Measurements from ENCODE around the gene ARSG.

ARSG gene

DNA sequence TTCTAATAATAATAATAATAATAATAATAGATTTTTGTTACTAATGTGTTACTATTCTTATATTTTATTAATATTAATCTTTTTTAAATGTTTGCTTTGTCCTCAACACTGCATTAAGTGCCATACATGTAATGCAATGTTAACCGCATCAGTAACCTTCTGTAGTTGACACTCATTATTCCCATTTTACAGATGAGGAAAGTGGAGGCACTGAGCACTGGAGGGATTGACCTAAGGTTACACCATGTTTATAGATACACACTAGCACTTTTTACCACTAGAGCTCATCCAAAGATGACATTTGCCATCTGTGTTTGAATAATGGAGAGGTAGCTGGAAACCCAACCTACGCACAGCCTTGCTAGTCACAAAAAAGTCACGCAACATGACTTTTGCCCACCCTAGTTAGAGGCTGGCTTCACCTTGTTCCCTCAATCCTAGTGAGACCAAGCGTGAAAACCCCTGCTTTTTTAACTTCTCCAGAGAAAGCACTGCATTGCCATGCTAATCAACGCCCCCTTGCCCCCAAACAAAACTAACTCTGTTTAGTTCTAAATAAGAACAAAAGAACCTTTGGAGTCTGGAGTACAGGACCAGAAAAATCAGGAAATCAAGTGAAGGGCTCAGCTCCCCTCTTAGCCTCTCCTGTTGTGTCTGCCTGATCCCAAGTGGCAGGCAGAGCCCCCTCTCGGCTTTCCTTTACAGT, 2.3 kb downstream of the ARSG start:
- Histone ChIP-seq H3K9me3 (ENCODE audit: control insufficient read depth in 1 of 2, low read length in 2 of 2) (no peaks in the 10 kb centered on the region), H3K27ac (ENCODE audit: low read depth, low read length) (no peak overlapping the region), H3K4me3 (ENCODE audit: low read depth in 1 of 2, low read length in 2 of 2) (no peak overlapping the region), H3K9ac (ENCODE audit: low read depth in 1 of 2, low read length in 2 of 2) (no peak overlapping the region), H3K4me1 (ENCODE audit: control insufficient read depth in 1 of 2, insufficient read depth in 2 of 2, low read length in 2 of 2) (peaks cover 5 to 8% of the 10 kb centered on the region in 2 donors), H3K36me3 (ENCODE audit: control insufficient read depth in 1 of 2, insufficient read depth in 2 of 2, low read length in 2 of 2) (no peaks in the 10 kb centered on the region), H3K27me3 (ENCODE audit: control insufficient read depth in 1 of 2, insufficient read depth in 2 of 2, low read length in 2 of 2) (peaks cover 8 to 34% of the 10 kb centered on the region in 2 donors)

DNA sequence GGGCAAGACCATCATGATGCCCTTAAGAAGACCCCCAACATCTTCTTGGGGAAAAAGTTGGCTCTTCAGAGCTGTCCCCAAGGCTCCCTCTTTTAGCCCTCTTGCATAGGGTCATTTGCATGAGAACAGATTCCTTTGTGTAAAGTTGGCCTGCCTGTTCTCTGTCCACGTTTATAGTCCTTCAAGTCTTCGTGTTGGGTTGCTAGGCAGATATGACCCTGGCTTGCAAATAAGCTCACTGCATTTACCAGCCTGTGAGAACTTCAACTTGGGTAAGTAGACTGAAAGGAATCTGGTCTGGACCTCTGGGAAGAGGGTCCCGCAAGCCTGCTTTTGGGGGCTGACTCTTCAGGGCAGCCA, 2.9 kb downstream of the ARSG start:
- no peak overlapping the region for H3K4me3 ChIP-seq (ENCODE audit: low read depth in 1 of 2, low read length in 2 of 2)
- no peaks in the 10 kb centered on the region for H3K9me3 ChIP-seq (ENCODE audit: control insufficient read depth in 1 of 2, low read length in 2 of 2)
- H3K36me3 ChIP-seq (ENCODE audit: control insufficient read depth in 1 of 2, insufficient read depth in 2 of 2, low read length in 2 of 2), result no peaks in the 10 kb centered on the region
- H3K4me1 ChIP-seq (ENCODE audit: control insufficient read depth in 1 of 2, insufficient read depth in 2 of 2, low read length in 2 of 2), result peaks cover 5 to 8% of the 10 kb centered on the region in 2 donors
- H3K9ac ChIP-seq (ENCODE audit: low read depth in 1 of 2, low read length in 2 of 2), result no peak overlapping the region
- H3K27ac ChIP-seq (ENCODE audit: low read depth, low read length), result no peak overlapping the region
- peaks cover 8 to 34% of the 10 kb centered on the region in 2 donors for H3K27me3 ChIP-seq (ENCODE audit: control insufficient read depth in 1 of 2, insufficient read depth in 2 of 2, low read length in 2 of 2)

DNA sequence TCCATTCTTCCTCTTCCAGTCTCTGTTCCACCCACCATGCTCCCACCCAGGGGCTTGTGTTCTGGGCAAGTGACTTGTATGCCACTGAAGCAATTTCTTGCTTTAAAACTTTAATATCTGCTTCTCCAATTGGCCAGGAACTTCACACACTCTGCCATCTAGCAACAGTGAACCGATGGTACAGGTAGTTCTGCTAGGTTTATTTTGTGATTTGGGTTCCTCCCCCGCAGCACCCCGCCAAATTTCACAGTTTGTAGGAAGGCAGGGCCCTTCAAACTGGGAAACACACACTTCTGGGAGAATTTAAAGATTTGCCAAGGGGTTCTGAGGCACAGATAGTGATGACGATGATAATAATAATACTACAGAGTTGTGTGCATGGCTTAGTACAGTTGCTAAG, 3.3 kb downstream of the ARSG start:
- peaks cover 8 to 32% of the 10 kb centered on the region in 2 donors for H3K27me3 ChIP-seq (ENCODE audit: control insufficient read depth in 1 of 2, insufficient read depth in 2 of 2, low read length in 2 of 2)
- H3K27ac ChIP-seq (ENCODE audit: low read depth, low read length), result no peak overlapping the region
- peaks cover 5 to 8% of the 10 kb centered on the region in 2 donors for H3K4me1 ChIP-seq (ENCODE audit: control insufficient read depth in 1 of 2, insufficient read depth in 2 of 2, low read length in 2 of 2)
- no peaks in the 10 kb centered on the region for H3K9me3 ChIP-seq (ENCODE audit: control insufficient read depth in 1 of 2, low read length in 2 of 2)
- no peak overlapping the region for H3K4me3 ChIP-seq (ENCODE audit: low read depth in 1 of 2, low read length in 2 of 2)
- H3K36me3 ChIP-seq (ENCODE audit: control insufficient read depth in 1 of 2, insufficient read depth in 2 of 2, low read length in 2 of 2), result no peaks in the 10 kb centered on the region
- no peak overlapping the region for H3K9ac ChIP-seq (ENCODE audit: low read depth in 1 of 2, low read length in 2 of 2)

DNA sequence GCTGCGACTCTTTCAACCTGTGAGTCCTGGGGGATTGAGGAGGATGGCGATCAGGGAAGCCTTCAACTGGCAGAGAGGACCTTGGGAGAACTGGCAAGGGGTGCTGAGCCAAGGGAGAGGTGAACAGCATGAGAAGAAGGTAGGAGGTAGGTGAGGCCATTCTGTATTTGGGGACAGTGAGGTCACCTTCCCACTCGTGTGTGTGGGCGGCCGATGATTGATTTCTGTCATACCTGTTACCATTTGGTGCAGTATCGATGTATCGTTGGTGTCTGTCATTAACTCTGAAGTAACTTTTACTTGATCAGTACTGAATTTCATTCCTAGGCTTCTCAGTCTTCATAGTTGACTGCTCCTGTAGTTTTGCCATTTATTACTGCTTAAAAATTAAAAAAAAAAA, 3.8 kb downstream of the ARSG start:
- Histone ChIP-seq H3K36me3 (ENCODE audit: control insufficient read depth in 1 of 2, insufficient read depth in 2 of 2, low read length in 2 of 2) (no peaks in the 10 kb centered on the region), H3K27ac (ENCODE audit: low read depth, low read length) (no peak overlapping the region), H3K4me3 (ENCODE audit: low read depth in 1 of 2, low read length in 2 of 2) (no peak overlapping the region), H3K27me3 (ENCODE audit: control insufficient read depth in 1 of 2, insufficient read depth in 2 of 2, low read length in 2 of 2) (peaks cover 8 to 28% of the 10 kb centered on the region in 2 donors), H3K4me1 (ENCODE audit: control insufficient read depth in 1 of 2, insufficient read depth in 2 of 2, low read length in 2 of 2) (peaks cover 5 to 8% of the 10 kb centered on the region in 2 donors), H3K9ac (ENCODE audit: low read depth in 1 of 2, low read length in 2 of 2) (no peak overlapping the region), H3K9me3 (ENCODE audit: control insufficient read depth in 1 of 2, low read length in 2 of 2) (no peaks in the 10 kb centered on the region)

DNA sequence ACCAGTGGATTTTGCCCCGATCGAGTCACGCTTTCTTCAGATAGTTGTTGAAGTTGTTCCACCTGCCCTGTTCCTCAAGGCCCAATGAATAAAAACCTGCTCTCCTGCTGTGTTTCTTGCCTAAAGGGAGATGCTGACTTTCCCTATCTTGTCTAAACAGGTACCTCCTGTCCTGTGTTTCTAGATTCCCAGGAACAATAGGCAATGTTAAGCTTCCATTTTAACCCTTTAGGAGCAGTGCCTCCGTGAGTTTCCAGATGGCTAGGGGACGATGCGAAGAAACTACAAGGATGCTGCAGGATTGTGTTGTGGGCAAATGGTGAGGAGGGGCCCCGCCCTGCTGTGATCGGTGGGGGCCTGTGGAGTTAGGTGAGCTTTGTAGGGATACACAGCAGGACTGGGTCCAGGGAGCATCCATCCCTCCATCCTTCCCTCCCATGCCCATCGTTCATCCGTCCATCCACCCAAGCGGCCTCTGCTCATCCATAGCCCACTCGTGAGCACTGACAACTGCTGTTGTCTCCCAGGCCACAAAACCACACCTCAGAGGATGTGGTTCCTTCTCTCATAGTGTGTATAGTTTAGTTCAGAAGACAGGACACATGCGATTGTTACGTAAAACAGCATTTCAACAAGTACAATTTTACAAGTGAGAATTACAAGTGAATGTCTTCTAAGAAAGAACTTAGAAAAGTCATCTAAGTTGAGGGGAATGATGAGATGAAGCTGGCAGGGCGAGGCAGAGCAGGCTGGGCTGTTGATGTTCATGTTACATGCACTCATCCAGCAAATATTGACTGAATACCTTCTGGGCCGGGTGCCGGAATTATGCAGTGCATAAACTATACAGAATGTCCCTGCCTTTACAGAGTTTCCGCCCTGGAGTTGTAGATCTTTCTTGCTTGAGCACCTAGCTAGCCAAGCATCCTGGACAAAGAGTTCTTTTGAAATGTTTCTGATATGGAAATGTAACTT, 5.2 kb downstream of the ARSG start:
- Histone ChIP-seq H3K9me3 (ENCODE audit: control insufficient read depth in 1 of 2, low read length in 2 of 2) (no peaks in the 10 kb centered on the region), H3K9ac (ENCODE audit: low read depth in 1 of 2, low read length in 2 of 2) (no peak overlapping the region), H3K27me3 (ENCODE audit: control insufficient read depth in 1 of 2, insufficient read depth in 2 of 2, low read length in 2 of 2) (peaks cover 8 to 28% of the 10 kb centered on the region in 2 donors), H3K4me3 (ENCODE audit: low read depth in 1 of 2, low read length in 2 of 2) (no peak overlapping the region), H3K27ac (ENCODE audit: low read depth, low read length) (no peak overlapping the region), H3K36me3 (ENCODE audit: control insufficient read depth in 1 of 2, insufficient read depth in 2 of 2, low read length in 2 of 2) (no peaks in the 10 kb centered on the region), H3K4me1 (ENCODE audit: control insufficient read depth in 1 of 2, insufficient read depth in 2 of 2, low read length in 2 of 2) (peaks cover 5 to 8% of the 10 kb centered on the region in 2 donors)

DNA sequence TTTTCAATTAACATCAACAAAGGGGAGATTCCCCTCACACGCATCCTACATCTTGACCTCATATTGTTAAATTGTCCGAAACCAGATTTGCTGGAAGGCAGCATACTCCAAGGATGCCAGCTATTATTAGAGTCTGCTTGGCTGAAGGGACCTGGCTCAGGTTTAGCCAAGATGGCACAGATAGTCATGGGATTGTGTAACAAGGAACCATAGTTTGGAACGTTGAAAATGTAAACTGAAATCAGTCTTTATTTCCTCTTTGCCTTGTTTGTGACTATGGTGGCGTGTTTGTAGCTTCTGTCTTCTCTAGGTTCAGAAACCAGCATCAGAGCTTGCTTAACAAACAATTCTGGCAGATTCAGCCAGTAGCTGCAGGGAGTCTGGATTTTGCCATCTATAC, 5.9 kb downstream of the ARSG start:
- Histone ChIP-seq H3K4me1 (ENCODE audit: control insufficient read depth in 1 of 2, insufficient read depth in 2 of 2, low read length in 2 of 2) (peaks cover 5 to 6% of the 10 kb centered on the region in 2 donors), H3K27me3 (ENCODE audit: control insufficient read depth in 1 of 2, insufficient read depth in 2 of 2, low read length in 2 of 2) (peaks cover 6 to 24% of the 10 kb centered on the region in 2 donors), H3K9me3 (ENCODE audit: control insufficient read depth in 1 of 2, low read length in 2 of 2) (no peaks in the 10 kb centered on the region), H3K27ac (ENCODE audit: low read depth, low read length) (no peak overlapping the region), H3K4me3 (ENCODE audit: low read depth in 1 of 2, low read length in 2 of 2) (no peak overlapping the region), H3K9ac (ENCODE audit: low read depth in 1 of 2, low read length in 2 of 2) (no peak overlapping the region), H3K36me3 (ENCODE audit: control insufficient read depth in 1 of 2, insufficient read depth in 2 of 2, low read length in 2 of 2) (no peaks in the 10 kb centered on the region)

DNA sequence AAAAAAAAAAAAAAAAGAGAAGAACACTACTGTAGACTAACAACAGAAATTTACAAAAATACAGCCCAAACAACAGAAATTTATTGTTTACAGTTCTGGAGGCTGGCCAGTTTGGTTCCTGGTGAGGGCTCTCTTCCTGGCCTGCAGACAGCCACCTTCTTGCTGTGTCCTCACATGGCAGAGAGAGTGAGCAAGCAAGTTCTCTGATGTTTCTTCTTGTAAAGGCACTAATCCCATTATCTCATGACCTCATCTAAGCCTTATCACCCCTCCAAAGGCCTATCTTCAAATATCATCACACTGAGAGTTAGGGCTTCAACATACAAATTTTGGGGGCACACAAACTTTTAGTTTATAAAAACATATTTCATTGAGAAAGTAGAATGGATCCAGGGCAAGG, 7.3 kb downstream of the ARSG start:
- Histone ChIP-seq H3K27me3 (ENCODE audit: control insufficient read depth in 1 of 2, insufficient read depth in 2 of 2, low read length in 2 of 2) (peaks cover 0 to 12% of the 10 kb centered on the region in 2 donors), H3K4me1 (ENCODE audit: control insufficient read depth in 1 of 2, insufficient read depth in 2 of 2, low read length in 2 of 2) (peaks cover 0 to 5% of the 10 kb centered on the region in 2 donors), H3K27ac (ENCODE audit: low read depth, low read length) (no peak overlapping the region)

DNA sequence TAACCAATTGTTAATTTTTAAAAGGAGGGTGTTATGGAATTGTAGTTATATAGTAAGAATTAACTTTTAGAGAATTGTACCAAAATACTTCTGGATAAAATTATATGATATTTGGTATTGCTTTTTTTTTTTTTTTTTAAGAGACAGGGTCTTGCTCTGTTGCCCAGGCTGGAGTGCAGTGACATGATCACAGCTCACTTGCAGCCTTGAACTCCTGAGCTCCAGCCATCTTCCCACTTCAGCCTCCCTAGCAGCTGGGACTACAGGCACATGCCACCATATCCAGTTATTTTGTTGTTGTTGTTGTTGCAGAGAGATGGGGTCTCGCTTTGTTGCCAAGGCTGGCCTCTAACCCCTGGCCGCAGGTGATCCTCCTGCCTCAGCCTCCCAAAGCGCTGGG, 8.5 kb downstream of the ARSG start:
- peaks cover 0 to 5% of the 10 kb centered on the region in 2 donors for H3K4me1 ChIP-seq (ENCODE audit: control insufficient read depth in 1 of 2, insufficient read depth in 2 of 2, low read length in 2 of 2)
- H3K36me3 ChIP-seq (ENCODE audit: control insufficient read depth in 1 of 2, insufficient read depth in 2 of 2, low read length in 2 of 2), result no peaks in the 10 kb centered on the region

More for the DNA sequence above, 7.3 kb downstream of the ARSG start:
- Histone ChIP-seq H3K9me3 (ENCODE audit: control insufficient read depth in 1 of 2, low read length in 2 of 2) (no peaks in the 10 kb centered on the region), H3K4me3 (ENCODE audit: low read depth in 1 of 2, low read length in 2 of 2) (no peak overlapping the region), H3K9ac (ENCODE audit: low read depth in 1 of 2, low read length in 2 of 2) (no peak overlapping the region), H3K36me3 (ENCODE audit: control insufficient read depth in 1 of 2, insufficient read depth in 2 of 2, low read length in 2 of 2) (no peaks in the 10 kb centered on the region)

DNA sequence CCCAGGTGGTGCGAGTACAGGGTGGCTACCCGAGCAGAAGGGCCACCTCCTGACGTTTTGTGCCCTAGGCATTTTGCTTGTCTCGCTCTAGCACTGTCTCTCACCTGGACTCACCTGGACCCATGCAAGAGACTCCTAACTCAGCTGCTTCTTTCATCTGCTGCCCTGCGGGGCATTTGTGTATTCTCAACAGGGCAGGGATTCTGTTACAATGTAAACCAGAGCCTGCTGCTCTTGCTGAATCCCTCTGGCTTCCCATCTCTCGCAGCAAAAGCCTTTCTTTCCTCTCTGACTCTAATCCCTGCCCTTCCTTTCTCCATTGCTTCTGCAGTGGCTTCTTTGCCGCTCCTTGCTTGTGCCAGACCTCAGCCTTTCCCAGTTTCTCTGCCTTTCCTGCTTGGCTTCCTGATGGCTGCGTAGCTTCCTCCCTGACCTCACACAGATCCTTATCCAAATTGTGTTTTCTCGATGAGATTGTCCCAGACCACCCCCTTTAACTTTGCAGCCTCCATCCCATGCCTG, 10.2 kb downstream of the ARSG start:
- no peaks in the 10 kb centered on the region for H3K27me3 ChIP-seq (ENCODE audit: control insufficient read depth in 1 of 2, insufficient read depth in 2 of 2, low read length in 2 of 2)
- no peak overlapping the region for H3K9ac ChIP-seq (ENCODE audit: low read depth in 1 of 2, low read length in 2 of 2)
- no peak overlapping the region for H3K4me3 ChIP-seq (ENCODE audit: low read depth in 1 of 2, low read length in 2 of 2)
- no peaks in the 10 kb centered on the region for H3K36me3 ChIP-seq (ENCODE audit: control insufficient read depth in 1 of 2, insufficient read depth in 2 of 2, low read length in 2 of 2)
- no peak overlapping the region for H3K27ac ChIP-seq (ENCODE audit: low read depth, low read length)
- H3K4me1 ChIP-seq (ENCODE audit: control insufficient read depth in 1 of 2, insufficient read depth in 2 of 2, low read length in 2 of 2), result no peaks in the 10 kb centered on the region
- H3K9me3 ChIP-seq (ENCODE audit: control insufficient read depth in 1 of 2, low read length in 2 of 2), result no peaks in the 10 kb centered on the region

More for the DNA sequence above, 8.5 kb downstream of the ARSG start:
- H3K4me3 ChIP-seq (ENCODE audit: low read depth in 1 of 2, low read length in 2 of 2), result no peak overlapping the region
- H3K27me3 ChIP-seq (ENCODE audit: control insufficient read depth in 1 of 2, insufficient read depth in 2 of 2, low read length in 2 of 2), result peaks cover 0 to 3% of the 10 kb centered on the region in 2 donors
- no peak overlapping the region for H3K9ac ChIP-seq (ENCODE audit: low read depth in 1 of 2, low read length in 2 of 2)
- H3K27ac ChIP-seq (ENCODE audit: low read depth, low read length), result no peak overlapping the region
- H3K9me3 ChIP-seq (ENCODE audit: control insufficient read depth in 1 of 2, low read length in 2 of 2), result no peaks in the 10 kb centered on the region

DNA sequence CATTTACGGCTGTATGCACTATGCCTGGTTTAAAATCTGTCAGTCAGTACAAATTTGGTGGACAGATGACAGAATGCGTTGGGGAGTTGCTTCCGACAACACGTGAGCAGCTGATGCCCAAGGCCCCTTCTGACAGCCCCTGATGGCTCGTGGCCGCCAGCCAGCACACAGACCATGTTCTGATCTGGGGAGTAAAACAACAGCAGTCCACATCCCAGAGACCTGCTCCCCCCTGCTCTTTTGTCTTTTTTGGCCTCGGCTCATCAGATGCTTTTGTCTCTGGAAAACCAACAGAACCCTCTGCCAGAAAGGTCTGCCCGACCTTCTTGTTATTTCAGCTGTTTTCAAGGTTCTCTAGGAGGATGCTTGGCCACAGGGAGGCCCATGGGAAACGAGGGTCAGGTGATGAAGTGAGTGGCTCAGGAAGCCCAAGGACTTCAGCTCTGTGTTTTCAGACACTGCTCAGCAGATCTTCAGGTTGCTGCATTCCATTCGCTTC, 10.8 kb downstream of the ARSG start:
- Histone ChIP-seq H3K36me3 (ENCODE audit: control insufficient read depth in 1 of 2, insufficient read depth in 2 of 2, low read length in 2 of 2) (no peaks in the 10 kb centered on the region), H3K4me3 (ENCODE audit: low read depth in 1 of 2, low read length in 2 of 2) (no peak overlapping the region), H3K4me1 (ENCODE audit: control insufficient read depth in 1 of 2, insufficient read depth in 2 of 2, low read length in 2 of 2) (no peaks in the 10 kb centered on the region), H3K27ac (ENCODE audit: low read depth, low read length) (no peak overlapping the region), H3K9ac (ENCODE audit: low read depth in 1 of 2, low read length in 2 of 2) (no peak overlapping the region), H3K9me3 (ENCODE audit: control insufficient read depth in 1 of 2, low read length in 2 of 2) (no peaks in the 10 kb centered on the region), H3K27me3 (ENCODE audit: control insufficient read depth in 1 of 2, insufficient read depth in 2 of 2, low read length in 2 of 2) (no peaks in the 10 kb centered on the region)

Measured in duodenal mucosa (tissue), 2 donors.